ENCODE data around the gene OPRL1.
A peak's percentile ranks its signal among the peaks of the same experiment; 100 is the strongest.

OPRL1 gene

GRCh38 chr20:64037498-64038213 is 42.2 kb upstream of the OPRL1 start:
- peak overlapping the region; percentile 78 for H3K4me3 ChIP-seq (ENCODE audit: low read depth, low read length)

GRCh38 chr20:64038224-64038564 is 41.7 kb upstream of the OPRL1 start:
- Histone ChIP-seq H3K9me3 (ENCODE audit: control insufficient read depth, insufficient read depth, low read length) (no peaks in the 10 kb centered on the region), H3K4me1 (ENCODE audit: control insufficient read depth, insufficient read depth, low read length) (peaks cover 19% of the 10 kb centered on the region; the same call in 1 of the 2 replicates), H3K27me3 (ENCODE audit: control insufficient read depth, insufficient read depth, low read length) (peaks cover 54% of the 10 kb centered on the region), H3K4me3 (ENCODE audit: low read depth, low read length) (peak overlapping the region; percentile 78), H3K36me3 (ENCODE audit: control insufficient read depth, insufficient read depth, low read length) (peaks cover 13% of the 10 kb centered on the region), H3K9ac (ENCODE audit: low read depth, low read length) (no peak overlapping the region; the same call in 1 of the 2 replicates), H3K27ac (ENCODE audit: low read depth, low read length) (no peak overlapping the region)

More at GRCh38 chr20:64037498-64038213, 42.2 kb upstream of the OPRL1 start:
- Histone ChIP-seq H3K36me3 (ENCODE audit: control insufficient read depth, insufficient read depth, low read length) (peaks cover 19% of the 10 kb centered on the region), H3K9me3 (ENCODE audit: control insufficient read depth, insufficient read depth, low read length) (no peaks in the 10 kb centered on the region), H3K4me1 (ENCODE audit: control insufficient read depth, insufficient read depth, low read length) (peaks cover 19% of the 10 kb centered on the region; the same call in 1 of the 2 replicates), H3K9ac (ENCODE audit: low read depth, low read length) (no peak overlapping the region), H3K27me3 (ENCODE audit: control insufficient read depth, insufficient read depth, low read length) (peaks cover 54% of the 10 kb centered on the region), H3K27ac (ENCODE audit: low read depth, low read length) (no peak overlapping the region)

- Histone ChIP-seq H3K4me3 (ENCODE audit: low read depth, low read length) (peak overlapping the region; percentile 78), H3K4me1 (ENCODE audit: control insufficient read depth, insufficient read depth, low read length) (peaks cover 19% of the 10 kb centered on the region; the same call in 1 of the 2 replicates), H3K27ac (ENCODE audit: low read depth, low read length) (no peak overlapping the region), H3K9ac (ENCODE audit: low read depth, low read length) (no peak overlapping the region; the same call in 1 of the 2 replicates), H3K9me3 (ENCODE audit: control insufficient read depth, insufficient read depth, low read length) (no peaks in the 10 kb centered on the region), H3K36me3 (ENCODE audit: control insufficient read depth, insufficient read depth, low read length) (peaks cover 10% of the 10 kb centered on the region), H3K27me3 (ENCODE audit: control insufficient read depth, insufficient read depth, low read length) (peaks cover 59% of the 10 kb centered on the region)
Measured at GRCh38 chr20:64038565-64039292, 41.2 kb upstream of the OPRL1 start.

- Histone ChIP-seq H3K27me3 (ENCODE audit: control insufficient read depth, insufficient read depth, low read length) (peaks cover 67% of the 10 kb centered on the region), H3K9ac (ENCODE audit: low read depth, low read length) (no peak overlapping the region), H3K4me1 (ENCODE audit: control insufficient read depth, insufficient read depth, low read length) (peaks cover 19% of the 10 kb centered on the region; the same call in 1 of the 2 replicates), H3K4me3 (ENCODE audit: low read depth, low read length) (peak overlapping the region; percentile 78; the same call in 1 of the 2 replicates), H3K36me3 (ENCODE audit: control insufficient read depth, insufficient read depth, low read length) (peaks cover 8% of the 10 kb centered on the region), H3K9me3 (ENCODE audit: control insufficient read depth, insufficient read depth, low read length) (no peaks in the 10 kb centered on the region), H3K27ac (ENCODE audit: low read depth, low read length) (no peak overlapping the region)
Measured at GRCh38 chr20:64039293-64040160, 40.4 kb upstream of the OPRL1 start.

GRCh38 chr20:64040231-64041039 is 39.4 kb upstream of the OPRL1 start:
- Histone ChIP-seq H3K4me1 (ENCODE audit: control insufficient read depth, insufficient read depth, low read length) (peaks cover 23% of the 10 kb centered on the region; the same call in 1 of the 2 replicates), H3K9ac (ENCODE audit: low read depth, low read length) (no peak overlapping the region), H3K27ac (ENCODE audit: low read depth, low read length) (no peak overlapping the region), H3K36me3 (ENCODE audit: control insufficient read depth, insufficient read depth, low read length) (peaks cover 1% of the 10 kb centered on the region; the same call in 1 of the 2 replicates), H3K9me3 (ENCODE audit: control insufficient read depth, insufficient read depth, low read length) (no peaks in the 10 kb centered on the region), H3K4me3 (ENCODE audit: low read depth, low read length) (no peak overlapping the region), H3K27me3 (ENCODE audit: control insufficient read depth, insufficient read depth, low read length) (peaks cover 76% of the 10 kb centered on the region)

- no peak overlapping the region for H3K9ac ChIP-seq (ENCODE audit: low read depth, low read length)
- H3K4me1 ChIP-seq (ENCODE audit: control insufficient read depth, insufficient read depth, low read length): peaks cover 24% of the 10 kb centered on the region; the same call in 1 of the 2 replicates
- H3K4me3 ChIP-seq (ENCODE audit: low read depth, low read length): no peak overlapping the region
- H3K36me3 ChIP-seq (ENCODE audit: control insufficient read depth, insufficient read depth, low read length): no peaks in the 10 kb centered on the region
- no peaks in the 10 kb centered on the region for H3K9me3 ChIP-seq (ENCODE audit: control insufficient read depth, insufficient read depth, low read length)
- no peak overlapping the region for H3K27ac ChIP-seq (ENCODE audit: low read depth, low read length)
- H3K27me3 ChIP-seq (ENCODE audit: control insufficient read depth, insufficient read depth, low read length): peaks cover 84% of the 10 kb centered on the region
Measured at GRCh38 chr20:64041040-64041780, 38.7 kb upstream of the OPRL1 start.

- Histone ChIP-seq H3K4me3 (ENCODE audit: low read depth, low read length) (peak overlapping the region; percentile 55; the same call in 1 of the 2 replicates), H3K36me3 (ENCODE audit: control insufficient read depth, insufficient read depth, low read length) (no peaks in the 10 kb centered on the region), H3K9me3 (ENCODE audit: control insufficient read depth, insufficient read depth, low read length) (no peaks in the 10 kb centered on the region), H3K27me3 (ENCODE audit: control insufficient read depth, insufficient read depth, low read length) (peaks cover 89% of the 10 kb centered on the region), H3K4me1 (ENCODE audit: control insufficient read depth, insufficient read depth, low read length) (peaks cover 20% of the 10 kb centered on the region; the same call in 1 of the 2 replicates), H3K9ac (ENCODE audit: low read depth, low read length) (no peak overlapping the region), H3K27ac (ENCODE audit: low read depth, low read length) (no peak overlapping the region)
Measured at GRCh38 chr20:64041781-64042053, 38.2 kb upstream of the OPRL1 start.

- Histone ChIP-seq H3K27ac (ENCODE audit: low read depth, low read length) (no peak overlapping the region), H3K4me3 (ENCODE audit: low read depth, low read length) (peak overlapping the region; percentile 55), H3K9me3 (ENCODE audit: control insufficient read depth, insufficient read depth, low read length) (no peaks in the 10 kb centered on the region), H3K4me1 (ENCODE audit: control insufficient read depth, insufficient read depth, low read length) (peaks cover 16% of the 10 kb centered on the region; the same call in 1 of the 2 replicates), H3K9ac (ENCODE audit: low read depth, low read length) (no peak overlapping the region), H3K36me3 (ENCODE audit: control insufficient read depth, insufficient read depth, low read length) (no peaks in the 10 kb centered on the region), H3K27me3 (ENCODE audit: control insufficient read depth, insufficient read depth, low read length) (peaks cover 91% of the 10 kb centered on the region)
Measured at GRCh38 chr20:64042054-64042781, 37.7 kb upstream of the OPRL1 start.

GRCh38 chr20:64043768-64044167 is 36.1 kb upstream of the OPRL1 start:
- Histone ChIP-seq H3K4me1 (ENCODE audit: control insufficient read depth, insufficient read depth, low read length) (peaks cover 16% of the 10 kb centered on the region; the same call in 1 of the 2 replicates), H3K27me3 (ENCODE audit: control insufficient read depth, insufficient read depth, low read length) (peaks cover 93% of the 10 kb centered on the region), H3K36me3 (ENCODE audit: control insufficient read depth, insufficient read depth, low read length) (no peaks in the 10 kb centered on the region), H3K9ac (ENCODE audit: low read depth, low read length) (no peak overlapping the region), H3K27ac (ENCODE audit: low read depth, low read length) (no peak overlapping the region), H3K9me3 (ENCODE audit: control insufficient read depth, insufficient read depth, low read length) (no peaks in the 10 kb centered on the region), H3K4me3 (ENCODE audit: low read depth, low read length) (no peak overlapping the region)
